WTC11 (cell line): ENCODE data around the gene TMEM178B. TPM values are rescaled to one million over a fixed set of nuclear protein-coding genes. Genes with fewer than 3 reads are reported as not detected.

Source experiments
- ATAC-seq: fragments of 200-7000 bp; cut with Tn5 transposase; 2 replicates; pipeline ENCODE4 v1.10.0; 2021; ENCODE audit warnings: mild to moderate bottlenecking, moderate library complexity
- CTCF ChIA-PET: fragments of 300-600 bp; sonication (Branson Sonifier 250); formaldehyde crosslinking; loops from one replicate; lab custom pipeline; 2021; ENCODE audit warnings: antibody characterized with exemption; lab: Charles Lee
- POLR2A ChIA-PET: fragments of 350-600 bp; sonication (Branson Sonifier 250); formaldehyde crosslinking; loops from one replicate; lab custom pipeline; 2021; ENCODE audit warnings: antibody characterized with exemption; lab: Charles Lee
- DNase-seq: peaks from one replicate; pipeline ENCODE4 v3.0.0; 2021; ENCODE audit warnings: low spot score
- H3K27ac Mint-ChIP-seq: 2 replicates; pipeline ENCODE4 v1.8.0; 2021; ENCODE audit warnings: mixed read lengths
- H3K27me3 Mint-ChIP-seq: 2 replicates; pipeline ENCODE4 v1.8.0; 2021; ENCODE audit warnings: low read depth, mild to moderate bottlenecking, moderate library complexity, mixed read lengths
- H3K36me3 Mint-ChIP-seq: 2 replicates; pipeline ENCODE4 v1.8.0; 2021; ENCODE audit warnings: mixed read lengths
- H3K4me1 Mint-ChIP-seq: 2 replicates; pipeline ENCODE4 v1.8.0; 2022; ENCODE audit warnings: mixed read lengths
- H3K4me3 Mint-ChIP-seq: 2 replicates; pipeline ENCODE4 v1.8.0; 2021; ENCODE audit warnings: mild to moderate bottlenecking, moderate library complexity, mixed read lengths
- H3K9me3 Mint-ChIP-seq: 2 replicates; pipeline ENCODE4 v1.8.0; 2021; ENCODE audit warnings: mixed read lengths
- ATF2 ChIP-seq: sonication (generic); formaldehyde crosslinking; IDR thresholded peaks from 2 replicates; pipeline ENCODE4 v1.8.1; 2022; ENCODE audit warnings: low read depth, missing genetic modification reagents, borderline replicate concordance
- CREM ChIP-seq: sonication (generic); formaldehyde crosslinking; IDR thresholded peaks from 2 replicates; pipeline ENCODE4 v1.8.1; 2022; ENCODE audit warnings: mild to moderate bottlenecking, missing genetic modification reagents, moderate library complexity
- EMX1 ChIP-seq: fragments of 250-450 bp; sonication (Bioruptor Pico); IDR thresholded peaks from 2 replicates; pipeline ENCODE4 v1.8.0; 2021; ENCODE audit warnings: mild to moderate bottlenecking
- GABPB1 ChIP-seq: sonication (generic); formaldehyde crosslinking; IDR thresholded peaks from 2 replicates; pipeline ENCODE4 v1.8.1; 2023; ENCODE audit warnings: mild to moderate bottlenecking, missing genetic modification reagents
- GTF2I ChIP-seq: fragments of 250-450 bp; sonication (Bioruptor Pico); conservative IDR thresholded peaks from 2 replicates; pipeline ENCODE4 v1.4.0; 2021; ENCODE audit warnings: mild to moderate bottlenecking
- HMGXB4 ChIP-seq: sonication (generic); formaldehyde crosslinking; IDR thresholded peaks from 2 replicates; pipeline ENCODE4 v1.8.1; 2023; ENCODE audit warnings: mild to moderate bottlenecking, moderate library complexity, missing genetic modification reagents
- KAT7 ChIP-seq: sonication (generic); formaldehyde crosslinking; IDR thresholded peaks from 2 replicates; pipeline ENCODE4 v1.8.1; 2023; ENCODE audit warnings: missing genetic modification reagents, mild to moderate bottlenecking, borderline replicate concordance
- MAX ChIP-seq: sonication (generic); formaldehyde crosslinking; IDR thresholded peaks from 2 replicates; pipeline ENCODE4 v1.8.0; 2022; ENCODE audit warnings: mild to moderate bottlenecking, missing genetic modification reagents
- MLX ChIP-seq: sonication (generic); formaldehyde crosslinking; IDR thresholded peaks from 2 replicates; pipeline ENCODE4 v1.8.1; 2023; ENCODE audit warnings: mild to moderate bottlenecking, missing genetic modification reagents, moderate library complexity
- NFATC4 ChIP-seq: fragments of 250-450 bp; sonication (Bioruptor Pico); IDR thresholded peaks from 2 replicates; pipeline ENCODE4 v1.9.0; 2021; ENCODE audit warnings: mild to moderate bottlenecking
- NFE2L1 ChIP-seq: sonication (generic); formaldehyde crosslinking; IDR thresholded peaks from 2 replicates; pipeline ENCODE4 v1.8.1; 2023; ENCODE audit warnings: missing genetic modification reagents
- NR3C1 ChIP-seq: sonication (generic); formaldehyde crosslinking; conservative IDR thresholded peaks from 2 replicates; pipeline ENCODE4 v1.8.1; 2023; ENCODE audit warnings: low read depth, mild to moderate bottlenecking, missing genetic modification reagents
- OVOL2 ChIP-seq: fragments of 250-450 bp; sonication (Bioruptor Pico); IDR thresholded peaks from 2 replicates; pipeline ENCODE4 v1.9.0; 2021; ENCODE audit warnings: mild to moderate bottlenecking, borderline replicate concordance
- TCF7 ChIP-seq: sonication (generic); formaldehyde crosslinking; IDR thresholded peaks from 2 replicates; pipeline ENCODE4 v1.8.0; 2022; ENCODE audit warnings: mild to moderate bottlenecking, low read depth, missing genetic modification reagents, moderate library complexity
- TEAD4 ChIP-seq: sonication (generic); formaldehyde crosslinking; IDR thresholded peaks from 2 replicates; pipeline ENCODE4 v1.8.0; 2022; ENCODE audit warnings: mild to moderate bottlenecking, missing genetic modification reagents
- USF1 ChIP-seq: sonication (generic); formaldehyde crosslinking; IDR thresholded peaks from 2 replicates; pipeline ENCODE4 v1.8.0; 2022; ENCODE audit warnings: mild to moderate bottlenecking, missing genetic modification reagents
- ZMAT4 ChIP-seq: fragments of 250-450 bp; sonication (Bioruptor Pico); IDR thresholded peaks from 2 replicates; pipeline ENCODE4 v1.9.0; 2021; ENCODE audit warnings: mild to moderate bottlenecking
- ZNF281 ChIP-seq: sonication (generic); formaldehyde crosslinking; IDR thresholded peaks from 2 replicates; pipeline ENCODE4 v1.8.0; 2023; ENCODE audit warnings: mild to moderate bottlenecking, missing genetic modification reagents
- ZNF317 ChIP-seq: sonication (generic); formaldehyde crosslinking; IDR thresholded peaks from 2 replicates; pipeline ENCODE4 v1.8.1; 2023; ENCODE audit warnings: low read depth, mild to moderate bottlenecking, moderate library complexity, missing genetic modification reagents, borderline replicate concordance
- ZNF425 ChIP-seq: fragments of 250-450 bp; sonication (Bioruptor Pico); conservative IDR thresholded peaks from 2 replicates; pipeline ENCODE4 v1.9.0; 2021; ENCODE audit warnings: mild to moderate bottlenecking
- ZSCAN18 ChIP-seq: fragments of 250-450 bp; sonication (Bioruptor Pico); IDR thresholded peaks from 2 replicates; pipeline ENCODE4 v2.1.2; 2022; ENCODE audit warnings: mild to moderate bottlenecking, moderate library complexity
- total RNA-seq: library from RNA; stranded (reverse); gene quantifications from 3 replicates; pipeline ENCODE4 v1.2.3, GENCODE V29; 2021

TMEM178B gene
- total RNA-seq, 1 experiment from 2014 or later, result 20.4 TPM

- POLR2A ChIA-PET, result no interaction called here
- H3K4me1 Mint-ChIP-seq, result peaks cover 47% of the 10 kb centered on the region
- H3K27me3 Mint-ChIP-seq, result no peaks in the 10 kb centered on the region
- H3K27ac Mint-ChIP-seq, result no peak overlapping the region
- CTCF ChIA-PET, result no interaction called here
- H3K36me3 Mint-ChIP-seq, result no peaks in the 10 kb centered on the region
- TF ChIP-seq ZSCAN18 (CRISPR knock-in tag), result no peak
- TF ChIP-seq ZNF425, result no peak
- no peak for TF ChIP-seq NFE2L1 (CRISPR knock-in tag)
- TF ChIP-seq HMGXB4 (CRISPR knock-in tag), result no peak
- no peak for DNase-seq
- H3K4me3 Mint-ChIP-seq, result no peak overlapping the region
- peaks cover 8% of the 10 kb centered on the region; the same call in 1 of the 2 replicates for H3K9me3 Mint-ChIP-seq
- no peak for ATAC-seq
These were observed 286.0 kb downstream of the TMEM178B start for GRCh38 chr7:141359740-141360415.

GRCh38 chr7:141360416-141360760, 286.5 kb downstream of the TMEM178B start:
- H3K4me1 Mint-ChIP-seq, result peaks cover 45% of the 10 kb centered on the region
- no peaks in the 10 kb centered on the region for H3K36me3 Mint-ChIP-seq
- TF ChIP-seq ZNF317 (CRISPR knock-in tag), result no peak
- TF ChIP-seq OVOL2 (CRISPR knock-in tag), result no peak
- no peak for TF ChIP-seq MLX (CRISPR knock-in tag)
- no peak for TF ChIP-seq KAT7
- TF ChIP-seq ZNF281 (CRISPR knock-in tag), result no peak
- no peak for TF ChIP-seq CREM (CRISPR knock-in tag)
- no peak for TF ChIP-seq GTF2I
- no peak for TF ChIP-seq MAX (CRISPR knock-in tag)
- TF ChIP-seq NR3C1 (CRISPR knock-in tag), result no peak
- no peak for TF ChIP-seq NFATC4 (CRISPR knock-in tag)
- TF ChIP-seq GABPB1 (CRISPR knock-in tag), result no peak
- no peak for TF ChIP-seq ZSCAN18 (CRISPR knock-in tag)
- no peak for TF ChIP-seq TCF7
- TF ChIP-seq ZMAT4, result no peak
- no peak for TF ChIP-seq USF1 (CRISPR knock-in tag)
- TF ChIP-seq TEAD4 (CRISPR knock-in tag), result no peak
- no peak for TF ChIP-seq ATF2 (CRISPR knock-in tag)
- TF ChIP-seq EMX1 (CRISPR knock-in tag), result no peak

More at GRCh38 chr7:141360416-141360760, 286.5 kb downstream of the TMEM178B start:
- ATAC-seq (no peak), DNase-seq (no peak)
- no peak overlapping the region for H3K4me3 Mint-ChIP-seq
- ChIA-PET POLR2A (no interaction called here), CTCF (no interaction called here)
- H3K9me3 Mint-ChIP-seq, result peaks cover 8% of the 10 kb centered on the region; the same call in 1 of the 2 replicates
- no peak overlapping the region for H3K27ac Mint-ChIP-seq
- H3K27me3 Mint-ChIP-seq, result no peaks in the 10 kb centered on the region
